ENCODE results near the gene NT5C3A.

Gene NT5C3A

DNA sequence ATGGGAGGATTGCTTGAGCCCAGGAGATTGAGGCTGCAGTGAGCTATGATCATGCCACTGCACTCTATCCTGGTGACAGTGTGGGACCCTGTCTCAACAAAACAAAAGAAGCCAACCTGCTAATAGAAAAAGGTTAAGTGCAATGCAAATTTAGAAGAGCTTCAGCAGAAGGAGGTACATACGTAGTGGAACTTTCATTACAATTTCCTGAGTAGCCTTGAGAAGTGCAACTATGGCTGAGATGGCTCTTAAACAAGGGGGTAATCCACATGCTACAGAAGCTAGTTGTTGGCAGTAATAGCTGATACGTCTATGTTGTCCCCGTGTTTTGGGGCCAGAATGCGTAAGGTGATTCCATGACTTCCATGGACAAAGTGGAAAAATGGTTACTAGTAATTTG is 10.7 kb upstream of the NT5C3A start:
- no peak for DNase-seq

DNA sequence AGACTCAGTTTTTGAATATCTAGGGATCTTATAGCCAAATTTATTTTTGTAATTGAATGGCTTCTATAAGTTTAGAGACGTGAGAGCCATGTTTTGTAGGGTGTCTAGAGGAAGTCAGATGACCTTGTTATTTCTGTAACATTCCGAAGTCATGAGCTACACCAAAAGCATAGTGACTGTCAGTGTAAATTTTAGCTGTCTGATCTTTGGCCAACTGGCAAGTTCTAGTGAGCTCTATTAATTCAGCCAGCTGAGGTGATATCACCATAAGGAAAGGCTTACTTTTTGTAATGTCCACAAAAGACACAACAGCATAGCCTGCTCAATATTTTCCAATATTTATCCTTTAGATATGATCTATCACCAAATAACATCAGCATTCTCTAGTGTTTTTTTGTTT is 9.9 kb upstream of the NT5C3A start:
- no peak for DNase-seq

DNA sequence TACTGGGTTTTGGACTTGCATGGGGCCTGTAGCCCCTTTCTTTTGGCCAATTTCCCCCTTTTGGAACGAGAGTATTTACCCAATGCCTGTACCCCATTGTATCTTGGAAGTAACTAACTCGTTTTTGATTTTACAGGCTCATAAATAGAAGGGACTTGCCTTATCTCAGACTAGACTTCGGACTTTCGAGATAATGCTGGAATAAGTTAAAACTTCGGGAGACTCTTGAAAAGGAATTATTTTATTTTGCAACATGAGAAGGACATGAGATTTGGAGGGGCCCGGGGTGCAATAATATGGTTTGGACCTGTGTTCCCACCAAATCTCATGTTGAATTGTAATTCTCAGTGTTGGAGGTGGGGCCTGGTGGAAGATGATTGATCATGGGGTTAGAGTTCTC is 8.3 kb upstream of the NT5C3A start:
- DNase-seq: no peak

DNA sequence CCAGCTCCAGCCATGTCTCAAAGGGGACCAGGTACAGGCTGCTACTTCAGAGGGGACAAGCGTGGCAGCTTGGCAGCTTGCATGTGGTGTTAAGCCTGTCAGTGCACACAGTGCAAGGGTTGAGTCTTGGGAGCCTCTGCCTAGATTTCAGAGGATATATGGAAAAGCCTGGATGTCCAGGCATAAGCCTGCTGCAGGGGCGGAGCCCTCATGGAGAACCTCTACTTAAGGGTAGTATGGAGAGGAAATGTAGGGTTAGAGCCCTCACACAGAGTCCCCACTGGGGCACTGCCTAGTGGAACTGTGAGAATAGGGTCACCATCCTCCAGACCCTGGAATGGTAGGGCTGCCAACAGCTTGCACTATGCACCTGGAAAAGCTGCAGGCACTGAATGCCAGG is 7.7 kb upstream of the NT5C3A start:
- DNase-seq: no peak

DNA sequence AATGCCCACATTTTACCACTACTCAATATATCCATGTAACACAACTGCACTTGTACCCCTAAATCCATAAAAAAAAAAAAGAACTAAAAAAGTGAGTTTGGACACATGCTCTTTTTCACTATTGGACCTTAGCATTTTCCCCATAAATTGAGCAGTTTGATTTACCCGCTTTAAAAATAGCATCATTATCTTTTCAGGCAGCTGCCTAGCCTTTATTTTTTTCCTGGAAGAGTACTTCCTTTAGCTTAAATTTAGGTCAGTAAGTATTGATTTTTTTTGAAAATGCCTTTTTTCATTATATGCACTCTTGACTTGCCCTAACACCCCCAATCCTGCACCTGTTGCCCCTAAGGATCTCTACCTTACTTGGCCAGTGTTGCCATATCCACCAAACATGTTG is 5.3 kb upstream of the NT5C3A start:
- DNase-seq: no peak

DNA sequence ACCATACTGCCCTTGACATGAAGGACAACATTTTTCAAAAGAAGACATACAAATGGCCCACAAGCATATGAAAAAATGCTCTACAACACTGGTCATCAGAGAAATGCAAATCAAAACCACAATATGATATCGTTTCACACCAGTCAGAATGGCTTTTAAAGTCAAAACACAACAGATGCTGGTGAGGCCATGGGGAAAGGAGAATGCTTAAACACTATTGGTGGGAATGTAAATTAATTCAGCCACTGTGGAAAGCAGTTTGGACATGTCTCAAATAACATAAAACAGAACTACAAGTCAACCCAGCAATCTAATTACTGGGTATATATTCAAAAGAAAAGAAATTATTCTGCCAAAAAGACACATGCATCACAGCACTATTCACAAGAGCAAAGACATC is 4.2 kb upstream of the NT5C3A start:
- DNase-seq: no peak

DNA sequence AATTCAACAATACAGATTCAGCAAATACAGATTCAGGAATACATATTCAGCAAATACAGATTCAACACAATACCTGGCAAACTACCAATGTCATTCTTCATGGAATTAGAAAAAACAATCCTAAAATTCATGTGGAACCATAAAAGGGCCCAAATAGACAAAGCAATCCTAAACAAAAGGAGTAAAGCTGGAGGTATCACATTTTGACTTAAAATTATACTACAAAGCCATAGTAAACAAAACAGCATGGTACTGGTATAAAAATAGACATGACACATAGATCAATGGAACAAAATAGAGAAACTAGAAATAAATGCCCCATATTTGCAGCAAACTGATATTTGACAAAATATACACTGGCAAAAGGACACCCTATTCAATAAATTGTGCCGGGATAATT is 3.4 kb upstream of the NT5C3A start:
- no peak for DNase-seq

DNA sequence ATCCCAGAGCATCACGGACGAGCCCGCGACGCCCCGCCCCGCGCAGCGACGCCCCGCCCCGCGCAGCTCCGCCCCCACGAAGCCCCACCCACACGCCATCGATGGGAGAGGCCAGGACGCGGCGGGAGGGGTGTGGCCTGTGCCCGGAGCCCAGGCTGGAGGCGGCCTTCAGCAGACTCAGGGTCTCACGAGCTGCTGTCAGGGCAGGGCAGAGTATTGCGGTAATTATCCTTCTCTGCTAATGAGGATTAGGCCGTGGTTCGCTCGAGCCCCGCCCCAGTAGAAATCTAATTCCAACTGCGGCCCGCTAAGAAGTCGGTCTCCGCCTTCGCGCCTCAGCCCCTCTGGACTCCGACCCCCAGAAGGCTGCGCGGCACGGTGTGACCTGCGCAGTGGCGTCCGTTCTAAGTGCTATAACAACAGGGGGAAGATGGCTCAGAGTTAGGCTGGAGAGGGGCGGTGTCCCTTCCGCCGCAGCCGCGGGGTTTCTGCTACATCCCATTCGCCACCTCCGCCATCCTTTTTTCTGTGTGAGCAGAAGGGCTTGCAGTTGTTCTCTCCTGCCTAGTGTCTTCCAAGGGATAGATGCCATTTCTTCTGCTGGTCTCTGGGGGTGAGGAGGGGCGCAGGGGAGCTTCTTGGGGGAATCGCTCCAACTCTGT is 337 bp upstream of the NT5C3A start:
- peak; percentile 86 to 96 for DNase-seq

DNA sequence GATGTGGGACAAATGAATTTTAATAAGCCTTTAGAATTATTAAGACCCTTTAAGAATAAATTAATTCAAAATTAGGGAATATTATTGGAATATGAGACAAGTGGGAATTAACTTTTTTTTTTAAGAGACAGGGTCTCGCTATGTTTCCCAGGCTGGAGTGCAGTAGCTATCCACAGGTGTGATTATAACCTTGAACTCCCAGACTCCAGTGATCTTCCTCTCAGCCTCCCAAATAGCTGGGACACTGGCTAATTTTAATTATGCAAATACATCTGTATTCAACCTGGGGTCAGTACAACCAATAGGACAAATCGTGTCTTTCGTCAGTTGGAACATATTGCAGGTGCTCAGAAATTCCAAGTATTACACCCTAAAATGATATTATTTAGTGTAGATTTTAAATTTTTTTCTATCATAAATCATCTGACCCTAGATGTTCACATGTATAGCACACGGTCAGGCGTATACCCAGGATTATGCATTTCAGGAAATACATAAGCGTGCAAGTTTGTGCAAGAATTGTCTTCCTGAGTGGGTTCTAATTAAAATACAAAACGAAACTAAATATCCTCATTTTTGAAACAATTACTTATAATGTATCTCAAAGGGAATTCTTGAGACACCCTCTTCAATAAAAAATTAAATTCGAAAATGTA is 1.2 kb downstream of the NT5C3A start:
- no peak for DNase-seq

DNA sequence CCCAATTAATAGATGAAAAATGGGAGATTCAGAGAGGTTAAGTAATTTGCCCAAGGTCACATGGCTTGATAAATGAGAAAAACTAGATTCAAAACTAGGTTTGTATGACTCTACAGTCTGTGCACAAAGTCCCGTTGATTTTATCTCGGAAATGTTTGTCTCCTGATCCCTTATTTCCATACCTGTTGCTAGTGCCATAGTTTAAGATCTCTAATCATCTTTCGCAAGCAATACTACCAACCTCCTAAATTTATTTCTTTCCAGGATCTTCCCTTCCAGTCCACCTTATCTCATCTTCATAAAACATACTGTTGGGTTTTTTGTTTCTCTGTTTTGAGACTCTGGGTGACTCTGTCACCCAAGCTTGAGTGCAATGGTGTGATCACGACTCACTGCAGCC is 2.9 kb downstream of the NT5C3A start:
- DNase-seq: no peak

DNA sequence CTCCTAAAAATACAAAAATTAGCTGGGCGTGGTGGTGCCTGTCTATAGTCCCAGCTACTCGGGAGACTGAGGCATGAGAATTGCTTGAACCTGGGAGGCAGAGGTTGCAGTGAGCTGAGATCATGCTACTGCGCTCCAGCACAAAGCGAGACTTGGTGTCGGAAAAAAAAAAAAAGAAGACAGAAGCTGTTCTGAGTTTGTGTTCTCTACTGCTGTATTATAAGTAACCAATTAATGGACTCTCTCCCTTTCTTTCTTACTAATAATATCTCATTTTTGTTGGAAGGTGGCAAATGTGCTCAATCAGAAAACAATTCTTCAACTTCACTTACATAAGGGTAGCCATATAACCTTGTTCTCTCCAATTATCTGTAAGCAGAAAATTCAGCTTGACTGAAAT is 7.4 kb downstream of the NT5C3A start:
- DNase-seq: no peak

DNA sequence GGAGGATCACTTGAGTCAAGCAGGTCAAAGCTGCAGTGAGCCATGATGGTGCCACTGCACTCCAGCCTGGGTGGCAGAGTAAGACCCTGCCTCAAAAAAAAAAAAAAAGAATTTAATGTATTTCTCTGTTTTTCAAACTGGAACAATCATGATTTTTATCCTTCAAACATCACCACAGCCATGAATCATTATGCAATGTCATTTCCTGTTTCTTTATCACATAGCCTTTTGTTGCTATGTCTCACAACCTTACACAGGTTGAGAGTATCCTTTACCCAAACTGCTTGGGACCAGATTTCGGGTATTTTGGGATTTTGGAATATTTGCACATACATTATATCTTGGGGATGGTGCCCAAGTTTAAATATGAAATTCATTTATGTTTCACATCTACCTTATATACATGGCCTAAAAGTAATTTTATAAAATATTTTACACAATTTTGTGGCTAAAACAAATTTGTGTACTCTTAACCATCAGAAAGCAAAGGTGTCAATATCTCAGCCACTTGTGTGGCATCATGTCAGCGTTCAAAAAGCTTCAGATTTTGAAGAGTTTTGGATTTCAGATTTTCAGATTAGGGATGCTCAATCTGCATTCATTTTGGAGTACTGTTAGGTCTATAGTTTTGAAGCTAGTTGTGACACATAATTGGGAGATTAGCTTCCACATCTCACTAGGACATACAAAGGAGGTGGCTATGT is 8.2 kb downstream of the NT5C3A start:
- DNase-seq: no peak

DNA sequence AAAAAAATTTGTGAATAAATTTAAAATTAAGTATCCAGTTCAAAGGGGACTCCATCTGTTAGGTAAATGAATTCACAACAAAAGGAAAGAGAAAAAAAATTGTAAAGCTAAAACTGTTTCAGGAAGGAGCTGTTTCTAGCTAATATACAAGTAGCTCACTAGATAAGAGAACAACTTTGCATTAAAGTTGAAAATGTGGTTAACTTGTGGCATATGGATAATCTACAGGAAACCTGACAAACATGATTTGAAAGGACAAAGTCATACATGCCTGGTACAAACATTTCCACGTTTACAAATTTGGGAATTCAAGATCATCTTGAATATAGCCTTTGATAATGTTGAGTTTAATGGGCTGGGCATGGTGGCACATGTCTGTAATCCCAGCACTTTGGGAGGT is 8.9 kb downstream of the NT5C3A start:
- no peak for DNase-seq

DNA sequence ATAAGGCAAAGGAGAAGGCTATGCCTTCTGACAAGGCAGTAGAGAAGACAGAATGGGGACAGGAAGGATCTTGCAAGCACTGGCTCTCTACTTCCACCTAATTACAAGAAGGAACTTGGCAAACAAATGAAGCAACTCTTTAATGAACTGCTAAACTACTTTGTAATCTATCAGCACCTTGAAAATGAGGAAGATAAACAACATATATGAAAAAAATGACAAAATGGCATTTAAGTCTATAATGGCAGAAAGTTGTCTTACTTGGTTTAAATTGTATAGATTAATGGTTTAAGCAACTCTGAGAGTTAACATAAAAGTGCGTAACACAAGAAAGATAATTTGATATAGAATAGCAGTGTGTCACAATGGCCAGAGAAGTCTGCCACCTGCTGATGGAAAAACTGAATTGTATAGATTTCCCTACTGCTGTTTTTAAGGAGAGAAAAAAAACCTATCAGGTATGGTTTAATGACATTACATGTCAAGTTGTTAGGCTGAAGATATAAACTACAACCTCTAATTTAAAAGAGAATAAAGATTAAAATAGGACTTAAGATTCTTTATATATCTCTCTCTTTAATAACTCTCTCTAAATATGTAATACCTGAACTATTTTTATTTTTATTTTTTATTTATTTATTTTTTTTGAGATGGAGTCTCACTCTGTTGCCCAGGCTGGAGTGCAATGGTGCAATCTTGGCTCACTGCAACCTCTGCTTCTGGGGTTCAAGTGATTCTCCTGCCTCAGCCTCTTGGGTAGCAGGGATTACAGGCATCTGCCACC is 11.8 kb downstream of the NT5C3A start:
- DNase-seq: no peak

DNA sequence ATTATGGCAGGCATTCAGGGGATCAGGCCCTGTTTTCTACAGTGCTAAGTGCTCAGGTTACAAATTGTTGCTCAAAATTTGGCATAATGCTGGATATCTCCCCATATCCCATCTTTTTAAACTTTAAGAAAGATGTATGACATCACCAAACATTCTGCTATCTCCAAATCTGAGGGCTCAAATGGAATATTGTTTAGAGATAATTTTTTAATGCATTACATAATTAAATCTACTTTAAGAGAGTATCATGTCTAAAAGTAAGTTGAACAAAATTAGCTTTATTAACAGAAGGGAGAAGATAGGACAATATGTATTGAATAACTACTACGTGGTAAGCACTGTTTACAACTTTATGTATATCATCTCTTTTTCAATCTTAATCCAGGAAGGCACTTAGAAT is 13.9 kb downstream of the NT5C3A start:
- DNase-seq: no peak

DNA sequence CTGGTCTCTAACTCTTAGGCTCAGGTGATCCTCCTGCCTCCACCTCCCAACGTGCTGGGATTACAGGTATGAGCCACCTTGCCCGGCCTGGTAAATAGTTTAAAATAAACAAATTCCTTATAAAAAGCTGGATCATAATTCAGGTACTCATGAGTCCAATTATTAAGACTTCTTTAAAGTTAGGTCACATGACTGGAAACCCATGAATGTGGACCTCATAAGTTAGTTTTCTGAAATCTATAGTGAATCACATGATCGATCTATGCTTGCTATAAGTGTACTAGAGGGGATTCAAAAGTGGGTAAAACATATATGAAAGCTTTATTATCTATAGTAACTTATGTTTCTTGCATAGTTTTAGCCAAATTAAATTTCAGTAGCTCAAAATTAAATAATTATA is 14.3 kb downstream of the NT5C3A start:
- no peak for DNase-seq

DNA sequence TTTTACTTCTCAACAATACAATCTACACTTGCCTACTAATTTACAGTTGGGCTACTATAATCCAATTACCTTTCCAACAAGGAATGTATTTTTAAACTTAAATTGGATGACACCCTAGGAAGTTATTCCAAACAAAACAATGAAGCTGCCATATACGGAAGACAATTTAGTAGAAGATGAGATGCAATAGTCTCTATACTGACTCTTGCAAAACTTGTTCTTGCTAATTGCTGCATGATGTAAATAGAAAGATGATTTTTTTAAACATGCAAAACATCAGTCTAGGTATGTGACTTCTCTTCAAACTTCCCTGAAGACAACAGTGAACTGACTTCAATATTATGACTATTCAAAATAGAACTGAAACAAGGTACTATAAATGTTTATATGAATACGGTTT is 17.6 kb downstream of the NT5C3A start:
- DNase-seq: no peak

DNA sequence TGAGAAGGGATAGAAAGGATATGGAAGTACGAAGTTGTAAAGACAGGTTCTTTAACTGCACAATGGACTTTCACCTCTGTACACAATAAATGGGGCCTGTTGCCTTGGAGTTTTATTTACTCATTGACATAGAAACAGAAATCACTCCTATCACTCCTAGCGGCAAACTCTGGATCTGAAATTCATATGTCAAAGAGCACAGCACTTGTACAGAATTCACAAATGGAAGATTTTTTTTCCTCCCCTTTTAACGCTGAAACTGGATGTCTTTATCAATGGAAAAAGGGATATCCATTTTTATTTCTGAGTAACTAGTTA is 18.2 kb downstream of the NT5C3A start:
- DNase-seq: no peak

DNA sequence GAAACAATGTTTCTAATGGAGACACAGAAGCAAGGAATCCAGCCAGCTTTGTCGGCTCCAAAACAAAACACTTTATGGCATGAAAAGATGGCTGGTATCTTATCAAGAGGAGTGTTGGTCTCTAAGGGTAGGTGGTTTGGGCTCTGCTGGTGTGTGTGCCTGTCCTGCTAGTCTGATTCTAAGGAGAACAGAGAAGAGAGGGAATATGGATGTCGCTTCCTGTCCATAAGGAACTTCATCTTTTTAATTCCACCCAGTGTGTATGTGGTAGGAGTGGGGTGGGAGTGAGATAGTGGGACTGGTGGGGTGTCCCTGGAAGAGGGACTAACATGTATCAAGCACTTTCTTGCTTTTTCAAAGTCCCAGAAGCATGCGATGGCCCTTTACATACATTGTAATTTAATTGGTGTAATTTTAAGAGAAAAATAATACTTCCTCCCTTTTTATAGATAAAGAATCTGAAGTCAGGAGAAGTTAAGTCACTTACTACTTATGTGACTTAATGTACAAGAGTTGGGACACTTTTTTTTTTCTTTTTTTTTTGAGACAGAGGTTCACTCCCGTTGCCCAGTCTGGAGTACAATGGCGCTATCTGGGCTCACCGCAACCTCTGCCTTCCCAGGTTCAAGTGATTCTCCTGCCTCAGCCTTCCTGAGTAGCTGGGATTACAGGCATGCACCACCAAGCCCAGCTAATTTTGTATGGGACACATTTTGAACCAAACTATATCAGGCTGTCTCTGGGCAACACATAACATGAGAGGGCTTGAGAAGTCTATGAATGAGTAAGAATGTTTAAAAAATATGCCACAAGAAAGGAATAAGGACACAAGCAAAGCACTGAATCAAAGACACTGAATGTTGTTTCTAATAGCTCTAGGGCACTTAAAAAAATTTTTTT is 18.8 kb downstream of the NT5C3A start:
- no peak for DNase-seq

DNA sequence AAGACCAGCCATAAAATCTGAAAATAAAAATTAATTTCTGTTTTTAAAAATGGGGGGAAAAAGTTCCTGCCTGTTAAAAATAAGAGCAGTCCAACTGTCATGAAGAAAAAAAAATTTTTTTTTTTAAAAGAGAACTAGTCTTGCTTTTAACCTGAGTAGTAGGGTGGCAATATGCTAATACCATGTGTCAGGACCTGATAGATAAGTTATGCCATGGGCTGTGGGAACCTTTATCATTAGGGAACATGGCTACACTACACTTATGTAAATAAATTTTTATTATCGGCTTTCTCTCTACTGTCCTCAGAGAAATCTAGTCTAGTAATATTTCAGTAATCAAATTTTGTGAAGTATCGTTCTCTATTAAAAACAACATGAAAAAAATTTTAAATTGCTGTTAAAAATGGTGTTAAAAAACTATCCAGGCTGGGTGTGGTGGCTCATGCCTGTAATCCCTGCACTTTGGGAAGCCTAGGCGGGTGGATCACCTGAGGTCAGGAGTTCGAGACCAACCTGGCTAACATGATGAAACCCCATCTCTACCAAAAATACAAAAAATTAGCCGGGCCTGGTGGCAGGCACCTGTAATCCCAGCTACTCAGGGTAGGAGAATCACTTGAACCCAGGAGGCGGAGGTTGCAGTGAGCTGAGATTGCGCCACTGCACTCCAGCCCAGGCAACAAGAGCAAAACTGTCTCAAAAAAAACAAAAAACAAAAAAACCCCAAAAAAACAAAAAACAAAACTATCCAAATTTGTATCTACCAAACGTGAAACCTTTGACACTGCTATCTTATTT is 20.7 kb downstream of the NT5C3A start:
- DNase-seq: no peak

DNA sequence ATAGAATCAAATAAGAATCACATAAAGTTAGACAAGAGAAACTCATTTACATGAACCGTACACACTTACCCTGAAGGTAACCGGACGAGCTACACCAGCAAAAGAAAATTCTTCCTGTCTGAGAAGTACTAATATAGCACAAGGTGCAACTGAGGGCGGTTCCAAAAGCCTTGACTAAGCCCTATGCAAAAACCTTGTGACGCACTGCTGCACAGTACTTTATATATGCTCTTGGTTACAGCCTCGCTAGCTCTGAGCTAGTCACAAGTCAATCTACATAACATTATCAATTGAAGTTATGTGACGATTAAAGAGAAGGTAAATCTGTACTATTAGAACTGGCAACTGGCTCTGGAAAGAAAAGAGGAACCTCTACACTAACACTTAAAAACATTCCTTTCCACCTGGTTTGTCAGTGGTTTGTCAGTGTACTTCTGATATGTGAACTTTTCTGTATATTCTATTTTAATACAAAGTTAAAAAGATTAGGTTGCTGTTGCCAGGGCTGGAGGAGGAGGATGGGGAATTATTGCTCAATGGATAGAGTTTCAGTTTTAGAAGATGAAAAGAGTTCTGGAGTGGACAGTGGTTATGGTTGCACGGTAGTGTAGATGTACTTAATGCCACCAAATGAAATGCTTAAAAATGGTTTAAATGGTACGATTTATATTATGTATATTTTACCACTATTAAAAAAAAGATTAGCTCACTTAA is 21.6 kb downstream of the NT5C3A start:
- no peak for DNase-seq

All from NCI-H187 (cell line).